ENCODE results near the gene MYRIP. TPM values are rescaled to one million over a fixed set of nuclear protein-coding genes. Genes with fewer than 3 reads are reported as not detected.

Gene MYRIP
- total and polyA plus RNA-seq, 4 experiments from 2014 or later = not detected

- Histone ChIP-seq H3K36me3 (ENCODE audit: insufficient read depth, low read length) (no peaks in the 10 kb centered on the region), H3K4me3 (ENCODE audit: low read length in 2 of 2) (no peak overlapping the region), H3K9me3 (ENCODE audit: control insufficient read depth in 1 of 2, low read length in 2 of 2) (no peaks in the 10 kb centered on the region), H3K27ac (ENCODE audit: low read depth, low read length) (no peak overlapping the region), H3K4me1 (ENCODE audit: insufficient read depth, low read length) (no peaks in the 10 kb centered on the region), H3K27me3 (ENCODE audit: insufficient read depth, low read length) (no peaks in the 10 kb centered on the region)
- intact Hi-C loops (cut with micrococcal nuclease) = no loop called here
- Mint-ChIP-seq H3K27me3 (no peaks in the 10 kb centered on the region), H3K36me3 (no peaks in the 10 kb centered on the region), H3K4me1 (no peaks in the 10 kb centered on the region), H3K4me3 (no peak overlapping the region), H3K9me3 (peaks cover 0 to 1% (median 0%) of the 10 kb centered on the region in 8 donors), H3K27ac (no peak overlapping the region)
- POLR2A ChIA-PET (ENCODE audit: partially characterized antibody) = no interaction called here
- CTCF ChIA-PET (ENCODE audit: partially characterized antibody) = interaction anchor here (1.3 kb wide), 1 partner anchor 9 kb away, joined by 3 read pairs; no protein-coding TSS in a partner anchor
- DNase-seq = no peak
Observed at GRCh38 chr3:39903253-39903652, 93.8 kb downstream of the MYRIP start.

GRCh38 chr3:39905788-39906187 is 96.4 kb downstream of the MYRIP start:
- CTCF ChIA-PET (ENCODE audit: partially characterized antibody) = no interaction called here
- Mint-ChIP-seq H3K4me3 (no peak overlapping the region), H3K36me3 (no peaks in the 10 kb centered on the region), H3K9me3 (peaks cover 0 to 1% (median 0%) of the 10 kb centered on the region in 8 donors), H3K27me3 (peaks cover 3% of the 10 kb centered on the region in 2 donors), H3K27ac (no peak overlapping the region), H3K4me1 (no peaks in the 10 kb centered on the region)
- H3K27ac ChIP-seq (ENCODE audit: low read depth, low read length) = no peak overlapping the region
- POLR2A ChIA-PET (ENCODE audit: partially characterized antibody) = no interaction called here
- no peak overlapping the region for H3K4me3 ChIP-seq (ENCODE audit: low read length in 2 of 2)
- H3K27me3 ChIP-seq (ENCODE audit: insufficient read depth, low read length) = no peaks in the 10 kb centered on the region
- H3K4me1 ChIP-seq (ENCODE audit: insufficient read depth, low read length) = no peaks in the 10 kb centered on the region
- no peaks in the 10 kb centered on the region for H3K9me3 ChIP-seq (ENCODE audit: control insufficient read depth in 1 of 2, low read length in 2 of 2)
- no peak for DNase-seq
- no peaks in the 10 kb centered on the region for H3K36me3 ChIP-seq (ENCODE audit: insufficient read depth, low read length)
- intact Hi-C loops (cut with micrococcal nuclease) = no loop called here

GRCh38 chr3:39907981-39908380 is 98.6 kb downstream of the MYRIP start:
- H3K36me3 ChIP-seq (ENCODE audit: insufficient read depth, low read length) = no peaks in the 10 kb centered on the region
- H3K4me1 ChIP-seq (ENCODE audit: insufficient read depth, low read length) = no peaks in the 10 kb centered on the region
- H3K27ac ChIP-seq (ENCODE audit: low read depth, low read length) = no peak overlapping the region
- Mint-ChIP-seq H3K27me3 (peaks cover 3% of the 10 kb centered on the region in 2 donors), H3K9me3 (peaks cover 0 to 1% (median 0%) of the 10 kb centered on the region in 8 donors), H3K4me3 (no peak overlapping the region), H3K27ac (no peak overlapping the region), H3K36me3 (no peaks in the 10 kb centered on the region), H3K4me1 (no peaks in the 10 kb centered on the region)
- H3K27me3 ChIP-seq (ENCODE audit: insufficient read depth, low read length) = no peaks in the 10 kb centered on the region
- no peak for DNase-seq
- POLR2A ChIA-PET (ENCODE audit: partially characterized antibody) = no interaction called here
- no peaks in the 10 kb centered on the region for H3K9me3 ChIP-seq (ENCODE audit: control insufficient read depth in 1 of 2, low read length in 2 of 2)
- CTCF ChIA-PET (ENCODE audit: partially characterized antibody) = no interaction called here
- no peak overlapping the region for H3K4me3 ChIP-seq (ENCODE audit: low read length in 2 of 2)
- intact Hi-C loops (cut with micrococcal nuclease) = no loop called here

- no peaks in the 10 kb centered on the region for H3K27me3 ChIP-seq (ENCODE audit: insufficient read depth, low read length)
- H3K9me3 ChIP-seq (ENCODE audit: control insufficient read depth in 1 of 2, low read length in 2 of 2) = no peaks in the 10 kb centered on the region
- intact Hi-C loops (cut with micrococcal nuclease) = no loop called here
- peaks cover 3% of the 10 kb centered on the region in 2 donors for H3K27me3 Mint-ChIP-seq
- H3K4me3 ChIP-seq (ENCODE audit: low read length in 2 of 2) = no peak overlapping the region
- H3K4me3 Mint-ChIP-seq = no peak overlapping the region
- no peaks in the 10 kb centered on the region for H3K4me1 Mint-ChIP-seq
- H3K9me3 Mint-ChIP-seq = peaks cover 0 to 1% (median 0%) of the 10 kb centered on the region in 8 donors
- ChIA-PET POLR2A (ENCODE audit: partially characterized antibody) (no interaction called here), CTCF (ENCODE audit: partially characterized antibody) (no interaction called here)
- H3K27ac ChIP-seq (ENCODE audit: low read depth, low read length) = no peak overlapping the region
- no peaks in the 10 kb centered on the region for H3K36me3 ChIP-seq (ENCODE audit: insufficient read depth, low read length)
- no peaks in the 10 kb centered on the region for H3K4me1 ChIP-seq (ENCODE audit: insufficient read depth, low read length)
- DNase-seq = no peak
- no peak overlapping the region for H3K27ac Mint-ChIP-seq
- H3K36me3 Mint-ChIP-seq = no peaks in the 10 kb centered on the region
Observed at GRCh38 chr3:39910135-39910534, 100.7 kb downstream of the MYRIP start.

- Histone ChIP-seq H3K4me1 (ENCODE audit: insufficient read depth, low read length) (no peaks in the 10 kb centered on the region), H3K36me3 (ENCODE audit: insufficient read depth, low read length) (no peaks in the 10 kb centered on the region), H3K27ac (ENCODE audit: low read depth, low read length) (no peak overlapping the region), H3K27me3 (ENCODE audit: insufficient read depth, low read length) (no peaks in the 10 kb centered on the region), H3K9me3 (ENCODE audit: control insufficient read depth in 1 of 2, low read length in 2 of 2) (no peaks in the 10 kb centered on the region), H3K4me3 (ENCODE audit: low read length in 2 of 2) (no peak overlapping the region)
- POLR2A ChIA-PET (ENCODE audit: partially characterized antibody) = no interaction called here
- CTCF ChIA-PET (ENCODE audit: partially characterized antibody) = no interaction called here
- no peak for DNase-seq
- no peak overlapping the region for H3K27ac Mint-ChIP-seq
- peaks cover 0 to 1% (median 0%) of the 10 kb centered on the region in 8 donors for H3K9me3 Mint-ChIP-seq
- no peaks in the 10 kb centered on the region for H3K4me1 Mint-ChIP-seq
- H3K4me3 Mint-ChIP-seq = no peak overlapping the region
- H3K36me3 Mint-ChIP-seq = no peaks in the 10 kb centered on the region
- intact Hi-C loops (cut with micrococcal nuclease) = no loop called here
- H3K27me3 Mint-ChIP-seq = peaks cover 3% of the 10 kb centered on the region in 2 donors
Observed at GRCh38 chr3:39910826-39911464, 101.5 kb downstream of the MYRIP start.

- intact Hi-C loops (cut with micrococcal nuclease) = no loop called here
- Histone ChIP-seq H3K4me1 (ENCODE audit: insufficient read depth, low read length) (no peaks in the 10 kb centered on the region), H3K36me3 (ENCODE audit: insufficient read depth, low read length) (no peaks in the 10 kb centered on the region), H3K9me3 (ENCODE audit: control insufficient read depth in 1 of 2, low read length in 2 of 2) (no peaks in the 10 kb centered on the region), H3K27ac (ENCODE audit: low read depth, low read length) (no peak overlapping the region), H3K4me3 (ENCODE audit: low read length in 2 of 2) (no peak overlapping the region), H3K27me3 (ENCODE audit: insufficient read depth, low read length) (no peaks in the 10 kb centered on the region)
- Mint-ChIP-seq H3K27me3 (peaks cover 3% of the 10 kb centered on the region in 2 donors), H3K4me1 (no peaks in the 10 kb centered on the region), H3K4me3 (no peak overlapping the region), H3K36me3 (no peaks in the 10 kb centered on the region), H3K9me3 (peaks cover 0 to 1% (median 0%) of the 10 kb centered on the region in 8 donors), H3K27ac (no peak overlapping the region)
- POLR2A ChIA-PET (ENCODE audit: partially characterized antibody) = no interaction called here
- DNase-seq = no peak
- CTCF ChIA-PET (ENCODE audit: partially characterized antibody) = interaction anchor here (1.3 kb wide), 1 partner anchor 8 kb away, joined by 3 read pairs; no protein-coding TSS in a partner anchor
Observed at GRCh38 chr3:39911465-39912309, 102.3 kb downstream of the MYRIP start.

- no peaks in the 10 kb centered on the region for H3K27me3 Mint-ChIP-seq
- Histone ChIP-seq H3K4me3 (ENCODE audit: low read length in 2 of 2) (no peak overlapping the region), H3K36me3 (ENCODE audit: insufficient read depth, low read length) (no peaks in the 10 kb centered on the region), H3K27me3 (ENCODE audit: insufficient read depth, low read length) (no peaks in the 10 kb centered on the region), H3K4me1 (ENCODE audit: insufficient read depth, low read length) (no peaks in the 10 kb centered on the region), H3K9me3 (ENCODE audit: control insufficient read depth in 1 of 2, low read length in 2 of 2) (no peaks in the 10 kb centered on the region), H3K27ac (ENCODE audit: low read depth, low read length) (no peak overlapping the region)
- no peak overlapping the region for H3K27ac Mint-ChIP-seq
- POLR2A ChIA-PET (ENCODE audit: partially characterized antibody) = no interaction called here
- intact Hi-C loops (cut with micrococcal nuclease) = no loop called here
- no peaks in the 10 kb centered on the region for H3K9me3 Mint-ChIP-seq
- DNase-seq = no peak
- no peaks in the 10 kb centered on the region for H3K36me3 Mint-ChIP-seq
- no peak overlapping the region for H3K4me3 Mint-ChIP-seq
- no peaks in the 10 kb centered on the region for H3K4me1 Mint-ChIP-seq
- CTCF ChIA-PET (ENCODE audit: partially characterized antibody) = no interaction called here
Observed at GRCh38 chr3:39915027-39915426, 105.6 kb downstream of the MYRIP start.

Measured in CD4-positive, alpha-beta memory T cell (primary cell).